Measurements from ENCODE around the gene TPCN1.
A peak's percentile ranks its signal among the peaks of the same experiment; 100 is the strongest.

Gene TPCN1

DNA sequence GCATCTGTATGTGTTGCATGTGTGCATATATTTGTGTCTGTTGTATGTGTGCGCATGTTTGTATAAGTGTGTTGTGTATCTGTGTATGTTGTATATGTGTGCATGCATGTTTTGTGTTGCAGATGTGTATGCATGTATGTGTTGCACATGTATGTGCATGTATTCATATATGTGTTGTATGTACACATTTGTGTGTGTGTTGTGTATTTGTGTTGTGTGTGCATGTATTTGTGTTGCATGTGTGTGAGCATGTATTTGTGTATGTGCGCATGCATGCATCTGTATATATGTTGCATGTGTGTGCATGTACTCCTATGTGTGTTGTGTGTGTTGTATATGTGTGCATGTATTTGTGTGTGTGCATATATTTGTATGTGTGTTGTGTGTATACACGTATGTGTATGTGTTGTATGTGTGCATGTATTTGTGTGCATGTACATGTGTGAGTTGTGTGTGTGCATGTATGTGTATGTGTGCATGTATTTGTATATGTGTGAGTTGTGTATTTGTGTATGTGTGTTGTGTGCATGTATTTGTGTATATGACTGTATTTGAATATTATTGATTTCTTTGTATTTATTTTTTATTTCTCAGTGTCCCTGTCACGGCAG is 96.9 kb downstream of the TPCN1 start:
- DNase-seq: no peak

DNA sequence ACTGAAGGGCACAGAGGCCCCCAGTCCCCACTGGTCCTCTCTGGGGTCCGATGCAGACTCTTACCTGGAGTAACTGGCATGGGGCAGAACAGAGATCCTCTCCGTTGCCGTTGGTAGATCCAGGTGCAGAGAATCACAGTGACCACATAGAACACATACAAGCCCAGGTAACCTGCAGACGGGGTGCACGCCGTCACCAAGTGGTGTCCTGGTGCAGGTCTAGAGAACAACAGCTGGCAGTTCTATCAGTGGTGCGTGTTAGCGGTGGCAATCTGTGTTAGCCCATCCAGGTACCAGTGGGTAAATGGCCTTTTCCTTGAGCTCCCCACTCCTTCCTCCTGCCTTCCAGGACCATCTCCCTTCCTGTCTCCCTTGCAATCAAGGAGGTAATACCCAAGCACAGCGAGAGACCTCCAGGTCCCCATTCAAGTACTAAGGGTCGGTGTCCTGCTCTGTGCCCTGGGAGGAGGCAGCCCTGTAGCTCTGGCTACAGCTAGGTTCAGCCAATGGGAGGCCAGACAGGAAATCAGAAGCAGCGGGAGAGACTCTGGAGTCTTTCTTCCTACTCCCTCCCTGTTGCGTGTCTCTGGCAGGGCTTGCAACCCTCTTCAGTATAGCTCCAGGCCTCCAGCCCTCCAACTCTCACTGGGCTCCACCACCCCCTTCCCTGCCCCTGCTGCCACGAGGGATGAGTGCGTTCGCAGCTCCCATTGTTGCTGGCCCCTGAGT is 97.8 kb downstream of the TPCN1 start:
- DNase-seq: no peak

DNA sequence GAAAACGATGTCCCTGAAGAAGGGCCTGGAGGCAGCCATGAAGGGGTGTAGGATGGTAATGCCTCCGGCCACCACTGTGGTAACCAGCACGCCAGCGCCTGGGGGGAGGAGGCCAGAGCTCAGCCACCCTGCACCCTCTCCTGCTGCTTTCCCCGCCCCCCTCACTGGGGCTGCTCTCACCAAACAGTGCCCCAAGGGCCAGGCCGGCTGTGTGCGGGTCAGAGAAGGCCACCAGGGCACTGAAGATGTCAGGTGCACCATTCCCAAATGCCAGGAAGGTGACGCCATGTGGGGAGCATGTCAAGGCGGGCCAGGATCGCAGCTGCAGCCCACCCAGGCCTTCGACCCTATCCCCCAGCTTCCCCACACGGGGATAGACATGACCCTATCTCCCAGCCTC is 99.1 kb downstream of the TPCN1 start:
- no peak for DNase-seq

DNA sequence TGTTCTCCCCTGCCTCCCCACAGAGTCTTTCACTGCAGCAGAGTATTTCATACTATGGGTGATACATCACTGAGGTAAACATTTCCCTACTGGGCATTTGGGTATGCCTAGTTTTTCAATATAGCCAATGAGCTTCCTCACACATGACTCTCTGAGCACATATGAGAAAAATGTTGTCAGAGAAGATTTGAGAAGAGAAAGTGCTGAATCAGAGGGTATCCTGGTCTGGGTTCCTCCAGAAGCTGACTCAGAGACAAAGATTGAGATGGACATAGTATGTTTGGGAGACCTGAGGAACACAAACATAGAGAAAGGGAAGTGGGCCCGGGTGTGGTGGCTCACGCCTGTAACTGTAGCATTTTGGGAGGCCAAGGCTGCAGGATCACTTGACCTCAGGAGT is 101.1 kb downstream of the TPCN1 start:
- no peak for DNase-seq

DNA sequence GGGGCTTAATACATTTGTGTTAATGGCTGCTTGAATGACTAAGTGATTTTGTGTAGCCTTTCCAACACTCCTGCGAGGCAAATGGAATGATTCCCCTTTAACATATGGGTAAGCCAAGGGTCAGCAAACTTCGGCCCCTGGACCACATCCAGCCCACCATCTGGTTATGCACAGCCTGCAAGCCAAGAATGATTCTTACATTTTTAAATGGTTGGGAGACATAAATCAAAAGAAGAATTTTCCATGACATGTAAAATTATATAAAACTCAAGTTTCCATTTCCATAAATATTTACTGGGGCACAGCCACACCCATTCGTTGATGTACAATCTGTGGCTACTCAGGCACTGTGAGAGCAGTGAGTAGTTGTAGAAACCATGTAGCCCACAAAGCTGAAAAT is 104.7 kb downstream of the TPCN1 start:
- DNase-seq: no peak

DNA sequence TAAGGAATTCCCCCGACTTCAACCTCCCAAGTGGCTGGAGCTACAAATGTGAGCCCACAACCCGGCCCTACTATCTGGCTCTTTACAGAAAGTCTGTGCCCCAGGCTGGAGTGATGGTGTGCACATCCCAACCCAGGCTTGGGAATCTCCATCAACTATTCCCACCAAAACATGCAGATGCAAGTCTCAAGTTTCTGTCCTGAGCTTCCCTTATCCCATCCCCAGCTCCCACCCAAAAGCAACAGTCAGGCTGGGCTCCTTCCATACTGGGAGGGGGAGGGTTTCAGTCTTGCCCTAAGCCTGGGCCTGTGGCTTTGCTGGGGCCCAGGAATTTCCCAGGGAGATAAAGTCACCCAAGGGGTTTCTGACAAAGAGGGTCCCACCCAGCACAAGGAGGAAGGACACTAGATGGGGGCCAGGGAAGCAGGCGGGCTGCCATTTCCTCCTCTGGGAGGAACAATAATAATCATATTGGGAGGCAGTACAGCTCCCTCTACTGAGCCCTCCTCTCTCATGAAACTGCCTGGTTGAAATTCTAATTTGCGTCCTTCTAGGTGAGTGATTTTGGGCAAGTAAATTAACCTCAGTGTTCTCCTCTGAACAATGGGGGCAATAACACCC is 105.6 kb downstream of the TPCN1 start:
- DNase-seq: no peak

DNA sequence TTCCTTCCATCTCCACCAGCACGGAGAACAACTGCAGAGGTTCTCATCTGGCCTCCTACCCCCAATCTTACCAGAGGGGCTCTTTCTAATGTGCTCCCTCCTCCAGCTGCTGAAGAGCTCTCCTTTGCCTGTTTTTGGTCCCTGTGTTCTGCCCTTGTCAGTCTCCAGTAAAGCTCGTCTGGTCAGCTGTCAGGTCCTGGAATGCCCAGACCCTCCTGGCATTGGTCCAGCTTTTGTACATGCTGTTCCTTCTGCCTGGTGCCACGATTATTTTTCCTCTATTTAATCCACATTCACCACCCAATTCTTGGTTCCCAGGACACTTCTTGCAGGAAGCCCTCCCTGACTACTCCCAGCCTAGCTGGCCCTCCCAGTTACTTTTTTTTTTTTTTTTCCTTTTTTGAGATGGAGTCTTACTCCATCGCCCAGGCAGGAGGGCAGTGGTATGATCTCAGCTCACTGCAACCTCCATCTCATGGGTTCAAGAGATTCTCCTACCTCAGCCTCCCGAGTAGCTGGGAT is 107.2 kb downstream of the TPCN1 start:
- no peak for DNase-seq

DNA sequence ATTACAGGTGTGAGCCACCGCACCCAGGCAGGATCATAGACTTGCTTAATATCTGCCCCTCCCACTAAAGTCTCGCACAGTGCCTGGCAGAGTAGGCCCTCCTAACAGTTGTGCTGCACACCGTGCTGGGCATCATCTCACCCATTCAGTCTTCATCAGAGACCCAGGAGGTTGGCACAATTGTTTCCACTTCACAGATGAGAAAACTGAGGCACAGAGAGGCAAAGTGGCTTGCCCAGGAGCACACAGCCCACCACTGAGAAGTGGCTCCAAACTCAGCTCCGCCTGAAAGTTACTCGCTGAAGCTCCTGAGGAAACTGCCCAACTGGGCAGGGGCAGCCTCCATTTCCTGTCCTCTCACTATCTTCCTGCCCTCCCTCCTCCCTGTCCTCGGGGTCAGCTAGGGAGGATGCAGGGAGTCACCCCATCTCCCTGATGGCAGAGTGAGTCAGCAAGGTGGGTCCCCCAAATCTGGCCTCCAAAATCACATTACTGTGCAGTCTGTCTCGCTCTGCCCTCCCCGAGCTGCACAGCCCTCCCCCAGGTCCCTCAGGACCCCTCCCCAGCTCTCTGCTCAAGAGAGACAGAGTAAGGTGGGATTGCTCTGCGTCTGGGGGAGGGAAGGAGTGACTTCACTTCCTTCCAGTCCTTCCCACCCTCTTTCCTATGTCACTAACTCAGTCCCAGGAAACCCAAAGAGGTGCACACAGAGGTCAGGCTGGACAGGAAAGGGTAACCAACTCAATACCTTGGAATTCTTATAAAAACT is 107.9 kb downstream of the TPCN1 start:
- DNase-seq: no peak

DNA sequence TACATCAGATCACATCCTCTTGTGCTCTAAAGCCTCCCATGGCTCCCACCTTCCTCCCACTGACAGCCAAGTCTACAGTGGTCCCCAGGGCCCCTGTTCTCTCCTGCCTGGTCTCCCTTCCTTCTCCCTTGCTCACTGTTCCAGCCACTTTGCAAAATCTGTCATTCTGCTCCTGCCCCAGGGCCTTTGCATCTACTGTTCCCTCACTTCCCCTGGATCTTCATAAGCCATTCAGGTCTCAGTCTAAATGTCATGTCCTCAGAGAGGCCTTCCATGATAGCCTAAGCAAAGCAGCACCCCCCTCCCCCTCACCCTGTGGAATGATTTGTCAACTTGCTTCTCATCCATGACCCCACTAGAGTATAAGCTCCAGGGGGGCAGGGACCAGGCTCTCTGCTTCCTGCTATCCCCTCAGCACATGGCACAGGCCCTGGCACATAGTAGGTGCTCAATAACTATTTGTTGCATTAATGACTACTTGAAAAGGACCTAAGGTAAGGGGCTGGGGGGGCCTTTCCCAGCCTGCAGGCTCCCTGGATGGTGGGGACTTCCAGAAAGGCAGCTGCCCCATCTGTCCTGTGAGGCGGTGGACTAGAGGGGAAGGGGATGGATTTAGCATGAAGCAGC is 108.6 kb downstream of the TPCN1 start:
- DNase-seq: no peak

DNA sequence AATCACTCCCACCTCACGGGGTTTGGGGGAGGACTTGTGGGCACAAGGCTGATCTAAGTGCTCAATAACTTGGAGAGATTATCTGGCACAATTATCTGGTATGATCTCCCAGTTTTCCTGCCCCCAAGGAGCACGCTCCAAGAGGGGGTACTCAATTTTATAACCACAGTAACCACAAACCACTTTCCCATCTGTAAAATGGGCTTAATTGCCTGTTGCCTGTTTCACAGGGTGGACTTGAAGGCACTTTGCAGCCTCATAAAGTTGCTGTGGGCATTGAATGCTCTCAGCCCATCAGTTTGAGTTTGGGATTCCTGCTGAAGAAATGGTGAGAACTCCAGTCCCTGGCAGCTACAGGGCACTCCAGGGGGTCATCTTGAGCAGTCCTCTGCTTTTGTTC is 109.2 kb downstream of the TPCN1 start:
- DNase-seq: no peak

DNA sequence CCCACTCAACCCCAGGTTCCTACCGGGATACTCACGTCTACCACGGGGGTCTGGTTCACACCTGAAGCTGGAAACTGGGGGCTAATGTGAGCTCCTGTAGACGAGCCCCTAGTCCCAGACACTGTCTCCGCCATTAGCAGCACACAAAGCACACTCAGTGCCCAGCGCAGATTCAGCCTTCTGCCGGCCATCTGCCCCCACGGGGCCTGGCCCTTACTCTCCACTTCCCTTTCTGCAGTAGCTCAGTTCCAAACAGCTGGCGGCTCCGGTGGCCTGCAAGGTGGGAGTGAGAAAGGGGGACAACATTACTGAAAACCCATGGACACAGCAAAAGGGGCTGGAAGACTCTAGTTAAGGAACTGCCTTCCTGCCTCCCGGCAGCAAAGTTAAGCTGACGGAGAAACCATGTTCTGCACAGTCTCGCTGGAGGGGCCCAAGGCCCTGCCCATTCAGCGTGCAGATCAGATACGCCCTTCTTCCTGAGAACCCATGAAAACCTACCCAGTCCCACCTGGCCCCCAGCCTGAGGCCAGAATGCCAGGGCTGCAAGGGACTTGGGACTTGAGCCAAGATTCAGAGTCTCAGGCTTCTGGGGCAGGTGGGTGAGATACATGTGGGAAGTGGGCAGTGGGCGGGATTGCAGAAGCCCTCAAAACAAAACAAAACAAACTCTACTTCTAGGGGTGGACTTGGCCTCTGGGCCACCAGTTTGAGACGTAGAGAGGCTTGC is 111.6 kb downstream of the TPCN1 start:
- no peak for DNase-seq

DNA sequence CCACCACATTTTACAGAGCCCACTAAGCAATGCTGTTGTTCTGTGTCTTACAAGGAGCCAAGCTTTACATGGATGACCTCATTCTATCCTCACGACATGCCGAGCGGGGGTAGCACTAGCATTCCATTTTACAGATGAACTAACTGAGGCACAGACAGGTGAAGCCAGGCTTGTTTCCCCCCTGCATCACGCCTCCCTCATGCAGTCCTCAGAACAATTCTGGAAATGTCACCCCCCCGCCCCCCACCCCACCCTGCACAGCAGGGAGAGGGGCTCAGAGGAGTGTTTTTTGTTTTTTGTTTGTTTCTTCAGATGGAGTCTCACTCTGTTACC is 112.1 kb downstream of the TPCN1 start:
- no peak for DNase-seq

DNA sequence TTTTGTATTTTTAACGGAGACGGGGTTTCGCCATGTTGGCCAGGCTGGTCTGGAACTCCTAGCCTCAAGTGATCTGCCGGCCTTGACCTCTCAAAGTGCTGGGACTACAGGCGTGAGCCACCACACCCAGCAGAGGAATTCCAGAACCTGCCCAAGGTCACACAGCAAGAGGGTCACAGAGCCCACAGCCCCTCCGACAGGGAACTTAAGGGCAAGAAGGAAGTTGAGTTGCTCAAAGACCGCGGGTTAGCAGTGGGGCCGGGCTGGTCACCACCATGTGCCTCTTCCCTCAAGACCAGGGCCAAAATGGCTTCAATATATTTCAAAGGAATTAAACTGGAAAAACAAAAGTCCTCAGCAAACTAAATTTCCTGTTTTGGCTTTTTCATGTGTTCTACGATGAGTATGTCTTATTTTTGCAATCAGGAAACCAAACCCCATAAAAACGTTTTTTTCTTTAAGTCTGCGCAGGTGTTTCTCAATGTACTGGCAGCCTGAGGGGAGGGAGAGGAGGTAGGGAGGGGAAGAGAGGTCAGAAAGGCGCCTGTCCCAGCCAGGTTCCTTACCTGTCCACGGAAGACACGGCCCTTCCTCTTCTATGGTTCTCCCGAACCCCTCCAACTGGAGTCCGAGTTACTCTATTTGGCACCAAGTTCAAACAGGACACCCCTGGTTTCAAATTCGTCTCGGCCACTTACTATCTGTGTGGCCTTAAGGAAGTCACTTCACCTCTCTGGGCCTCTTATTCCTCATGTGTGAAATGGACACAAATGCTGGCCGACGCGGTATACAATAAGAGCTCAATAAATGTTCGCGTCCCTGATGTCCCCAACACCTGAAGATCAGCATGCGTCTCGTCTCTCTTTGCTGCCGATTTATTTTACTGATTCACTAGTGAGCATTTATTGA is 112.9 kb downstream of the TPCN1 start:
- DNase-seq: peak; percentile 10

DNA sequence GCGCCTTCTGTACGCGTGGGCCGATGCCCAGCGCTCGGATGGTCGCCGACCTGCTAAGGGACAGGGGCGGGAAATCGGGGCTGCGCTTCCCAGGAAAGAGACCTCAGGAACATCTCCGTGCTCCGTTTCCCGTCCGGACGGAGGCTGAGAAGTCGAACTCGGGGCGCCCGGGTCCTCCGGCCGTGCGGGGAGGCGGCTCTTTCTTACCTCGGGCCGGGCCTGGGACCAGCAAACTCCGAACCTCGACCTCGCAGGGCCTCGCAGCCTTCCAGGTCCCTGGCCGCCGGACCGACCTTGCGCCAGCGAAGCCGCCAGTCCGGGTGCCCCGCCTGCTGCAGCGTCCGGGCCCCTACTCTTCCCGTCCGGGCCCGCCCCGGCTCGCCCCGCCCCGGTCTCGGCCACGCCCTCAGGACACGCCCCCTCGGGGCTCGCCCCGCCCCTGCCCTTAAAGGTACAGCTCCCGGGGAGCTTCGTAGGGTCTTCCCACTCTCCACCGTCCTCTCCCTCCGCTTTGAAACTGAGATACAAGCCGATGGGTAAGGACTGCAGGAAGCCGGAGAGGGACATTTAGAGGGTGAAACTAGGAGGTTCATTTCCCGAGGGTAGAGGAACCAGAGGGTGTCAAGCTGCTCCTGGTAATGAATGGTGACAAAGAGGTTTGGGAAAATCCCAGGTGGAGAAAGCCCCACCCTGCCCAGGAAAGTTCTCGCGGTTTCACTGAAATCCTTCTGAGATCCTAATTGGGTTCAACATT is 113.7 kb downstream of the TPCN1 start, which contains the start of gene SLC8B1:
Gene SLC8B1 (minus strand): TSS at position 324 of the 754 bp plus-strand sequence. CDS start 2,231 bp downstream, outside the sequence.
- DNase-seq: peak; percentile 95

DNA sequence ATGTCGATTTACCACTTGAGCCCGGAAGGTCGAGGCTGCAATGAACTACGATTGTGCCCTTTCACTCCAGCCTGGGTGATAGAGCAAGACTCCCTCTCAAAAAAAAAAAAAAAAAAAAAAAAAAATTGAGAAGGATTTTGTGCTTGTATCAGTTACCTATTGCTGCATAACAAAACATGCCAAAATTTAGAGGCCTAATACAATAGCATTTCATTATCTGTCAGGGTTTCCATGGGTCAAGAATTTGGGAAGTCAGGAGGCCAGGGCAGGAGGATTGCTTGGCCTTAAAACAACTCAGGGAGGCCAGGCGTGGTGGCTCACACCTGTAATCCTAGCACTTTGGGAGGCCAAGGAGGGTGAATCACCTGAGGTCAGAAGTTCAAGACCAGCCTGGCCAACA is 118.3 kb downstream of the TPCN1 start:
- no peak for DNase-seq

DNA sequence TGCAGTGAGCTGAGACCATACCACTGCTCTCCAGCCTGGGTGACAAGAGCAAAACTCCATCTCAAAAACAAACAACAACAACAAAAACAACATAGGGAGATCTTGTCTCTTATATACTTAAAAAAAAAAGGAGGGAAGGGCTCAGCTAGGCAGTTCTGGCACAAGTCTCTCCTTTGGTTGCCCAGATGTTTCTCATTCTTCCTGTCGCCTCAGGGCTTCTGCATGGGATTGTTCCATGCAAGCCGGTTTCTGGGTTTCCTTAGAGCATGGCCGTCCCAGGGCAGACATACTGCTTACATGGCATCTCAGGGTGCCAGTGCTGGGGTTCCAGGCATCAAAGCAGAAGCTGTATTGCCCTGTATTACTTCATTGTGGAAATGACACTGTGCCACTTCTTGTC is 118.8 kb downstream of the TPCN1 start:
- DNase-seq: no peak

DNA sequence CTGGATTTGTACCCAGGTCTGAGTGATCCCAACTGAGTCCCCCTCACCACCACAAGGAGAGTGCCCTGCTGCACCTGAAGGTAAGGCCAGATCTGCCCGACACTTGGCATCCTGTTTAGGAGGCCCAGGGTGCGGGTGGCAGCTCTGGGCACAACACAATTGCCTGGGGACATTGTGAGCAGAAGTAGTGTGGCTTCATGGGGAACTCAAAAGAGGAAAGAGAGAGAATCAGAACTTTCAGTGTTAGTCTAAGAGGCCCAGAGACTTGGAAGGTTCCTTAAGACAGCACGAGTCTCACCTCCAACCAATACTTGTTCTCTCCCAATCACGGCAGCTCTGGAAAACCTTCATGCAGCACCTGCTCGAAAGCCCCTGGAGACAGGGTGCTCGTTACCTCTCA is 120.3 kb downstream of the TPCN1 start:
- no peak for DNase-seq

DNA sequence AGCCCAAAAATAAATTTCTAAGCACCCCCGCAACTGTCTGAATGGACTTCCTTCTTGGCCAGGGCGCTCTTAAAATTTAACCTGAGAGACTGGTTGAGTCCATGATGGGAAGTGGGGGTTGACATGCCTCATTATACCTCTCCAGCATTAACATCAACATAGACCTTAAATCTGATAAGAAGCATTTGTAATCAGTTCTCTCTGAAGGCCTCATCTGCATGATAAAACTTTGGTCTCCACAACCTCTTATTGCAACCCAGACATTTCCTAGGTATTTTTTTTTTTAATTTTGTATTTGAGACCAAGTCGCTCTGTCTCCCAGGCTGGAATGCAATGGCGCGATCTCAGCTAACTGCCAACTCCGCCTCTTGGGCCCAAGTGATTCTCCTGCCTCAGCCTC is 124.1 kb downstream of the TPCN1 start:
- no peak for DNase-seq

DNA sequence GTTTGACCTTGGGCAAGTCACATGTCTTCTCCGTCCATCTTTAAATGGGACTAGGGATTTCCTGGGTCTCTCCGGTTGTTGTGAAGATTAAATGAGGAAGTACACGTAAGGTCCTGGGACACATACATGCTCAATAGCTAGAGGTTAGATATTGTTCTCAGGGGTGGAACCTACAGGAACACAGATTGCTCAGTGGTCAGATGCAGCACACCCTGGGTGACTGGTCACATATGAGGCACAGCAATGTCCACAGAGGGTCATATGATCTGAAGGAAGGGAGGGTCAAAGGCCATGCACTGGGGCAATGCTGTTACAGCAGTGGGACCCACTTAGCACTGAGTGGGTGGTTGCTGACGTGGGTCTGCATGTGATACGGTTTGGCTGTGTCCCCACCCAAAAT is 125.1 kb downstream of the TPCN1 start:
- no peak for DNase-seq

DNA sequence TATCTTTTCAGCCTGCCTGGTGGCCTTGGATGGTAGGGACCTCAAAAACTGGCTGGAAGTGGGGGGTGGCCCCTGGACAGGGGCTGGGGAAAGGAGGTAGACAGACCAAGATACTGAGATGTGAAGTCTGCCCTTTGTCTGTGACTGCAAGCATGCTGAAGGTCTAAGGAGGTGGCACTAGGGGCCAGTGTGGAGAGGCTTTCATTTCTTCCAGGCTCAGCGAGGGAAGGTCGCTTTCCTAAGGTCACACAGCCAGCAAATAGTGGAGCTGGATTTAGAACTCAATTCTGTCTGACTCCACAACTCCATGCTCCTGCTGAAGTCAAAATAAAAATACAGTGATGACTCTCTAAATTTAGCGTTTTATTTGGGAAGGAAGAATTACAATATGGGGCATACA is 125.8 kb downstream of the TPCN1 start:
- no peak for DNase-seq

Measured in activated CD4-positive, alpha-beta T cell treated with anti-CD3 and anti-CD28 coated beads, Interleukin-2, Interleukin-6, amounts not matched to agents 100 ng/mL and 50 ng/mL, durations not matched to agents 16 hours and 8 hours (primary cell).